Natural killer cell (primary cell): ENCODE results near the gene PKIG. TPM values are rescaled to one million over a fixed set of nuclear protein-coding genes. Genes with fewer than 3 reads are reported as not detected.

Experiments used
- ATAC-seq, 3 donors: fragments of 150-1000 bp in 2 of 3; fragments of 200-7000 bp in 1 of 3; cut with Tn5 transposase; 1 replicate in 1 of 3; 2 replicates in 2 of 3; pipeline ENCODE4 v1.10.0; 2021; ENCODE audit warnings: mild to moderate bottlenecking in 2 of 3, moderate library complexity in 2 of 3
- DNase-seq, 2 donors: peaks; one replicate each; pipeline versions ENCODE4 v3.0.0 to v3.0.0-alpha.2; 2013 to 2021; ENCODE audit warnings: mixed read lengths in 1 of 2
- H3K27ac ChIP-seq: one replicate; pipeline ENCODE4 v1.5.1; 2013; ENCODE audit warnings: mild to moderate bottlenecking, low read length
- H3K27me3 ChIP-seq: one replicate; pipeline ENCODE4 v1.6.1; 2013; ENCODE audit warnings: low read length; ENCODE audit not compliant: control insufficient read depth, insufficient read depth
- H3K36me3 ChIP-seq: one replicate; pipeline ENCODE4 v1.6.1; 2013; ENCODE audit warnings: low read length; ENCODE audit not compliant: control insufficient read depth, insufficient read depth
- H3K4me1 ChIP-seq: one replicate; pipeline ENCODE4 v1.6.1; 2013; ENCODE audit warnings: low read length; ENCODE audit not compliant: control insufficient read depth, insufficient read depth
- H3K4me3 ChIP-seq: one replicate; pipeline ENCODE4 v1.5.1; 2013; ENCODE audit warnings: low read length
- H3K9me3 ChIP-seq: one replicate; pipeline ENCODE4 v1.6.1; 2013; ENCODE audit warnings: low read length; ENCODE audit not compliant: control insufficient read depth, insufficient read depth
- H3K27ac Mint-ChIP-seq, 2 donors: one replicate each; pipeline ENCODE4 v1.8.0; 2022; ENCODE audit warnings: mild to moderate bottlenecking in 2 of 2, mixed read lengths in 2 of 2, moderate library complexity in 1 of 2
- H3K27me3 Mint-ChIP-seq, 2 donors: one replicate each; pipeline ENCODE4 v1.8.0; 2022; ENCODE audit warnings: low read depth in 2 of 2, mixed read lengths in 2 of 2
- H3K36me3 Mint-ChIP-seq: one replicate; pipeline ENCODE4 v1.8.0; 2022; ENCODE audit warnings: mixed read lengths
- H3K4me1 Mint-ChIP-seq, 2 donors: one replicate each; pipeline ENCODE4 v1.8.0; 2022; ENCODE audit warnings: mixed read lengths in 2 of 2
- H3K4me3 Mint-ChIP-seq: one replicate; pipeline ENCODE4 v1.8.0; 2022; ENCODE audit warnings: mild to moderate bottlenecking, moderate library complexity, mixed read lengths
- H3K9me3 Mint-ChIP-seq, 2 donors: one replicate each; pipeline ENCODE4 v1.8.0; 2022; ENCODE audit warnings: mixed read lengths in 2 of 2
- WGBS: methylation state at CpG from one replicate; pipeline ENCODE4 v1.1.7; 2013; ENCODE audit warnings: missing lambda C conversion rate; ENCODE audit not compliant: insufficient coverage; 5-methylcytosine and 5-hydroxymethylcytosine counted together
- intact Hi-C: fragments of 100-400 bp; cut with micrococcal nuclease; formaldehyde crosslinking; loops from one replicate; pipeline ENCODE4 v1.14.2; 2022
- total RNA-seq, 4 donors: library from RNA; stranded (reverse); fragments of 120-200 nt in 1 of 4; gene quantifications; one replicate each; pipeline versions ENCODE4 v1.2.3 to v1.2.4, GENCODE V29; 2013 to 2022
- TF ChIP-seq, protein P1 (sequence below): fragments of 200-600 bp; IDR thresholded peaks from one replicate; pipeline ENCODE4 v1.8.0; 2022; ENCODE audit warnings: antibody characterized with exemption

Gene PKIG
- total RNA-seq, 3 donors from 2014 or later (not counting 1 experiment from before 2014, with no cell fraction given) = 0.82 to 1.5 (median 1.5) TPM

DNA sequence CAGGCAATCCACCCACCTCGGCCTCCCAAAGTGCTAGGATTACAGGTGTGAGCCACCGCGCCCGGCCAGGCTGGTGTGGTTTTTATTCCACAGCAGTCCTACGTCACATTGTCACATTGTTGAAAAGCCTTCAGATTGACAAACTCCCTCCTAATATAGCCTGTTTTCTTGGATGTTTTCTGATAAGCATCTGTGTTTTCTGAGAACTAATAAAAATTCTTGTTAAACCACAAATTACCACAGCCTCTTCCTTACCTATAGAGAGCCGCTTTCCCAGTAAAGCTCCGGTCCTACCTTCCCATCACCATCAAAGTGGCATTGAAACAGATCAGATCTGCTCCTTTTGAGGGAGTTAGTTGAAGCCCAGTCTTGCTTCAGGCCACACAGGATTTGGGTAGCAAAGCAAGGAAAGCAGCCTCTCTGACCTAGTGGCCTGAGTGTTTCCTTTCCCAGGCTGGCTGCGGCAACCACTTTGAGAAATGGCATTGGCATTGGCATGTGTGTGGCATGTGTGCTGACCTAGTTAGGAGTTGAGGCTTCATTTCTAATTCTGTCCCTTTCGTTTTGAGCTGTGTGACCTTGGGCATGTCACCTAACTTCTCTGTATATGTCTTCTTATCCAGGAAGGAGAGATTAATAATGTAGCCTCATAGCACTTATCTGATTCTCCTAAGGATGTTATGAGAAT lies 1.7 kb upstream of the PKIG start:
- Histone ChIP-seq H3K36me3 (no peaks in the 10 kb centered on the region), H3K4me1 (peaks cover 36% of the 10 kb centered on the region), H3K27me3 (no peaks in the 10 kb centered on the region), H3K27ac (peak overlapping the region; percentile 8), H3K4me3 (no peak overlapping the region), H3K9me3 (no peaks in the 10 kb centered on the region)
- no peaks in the 10 kb centered on the region for H3K36me3 Mint-ChIP-seq
- TF ChIP-seq, protein P1, sequence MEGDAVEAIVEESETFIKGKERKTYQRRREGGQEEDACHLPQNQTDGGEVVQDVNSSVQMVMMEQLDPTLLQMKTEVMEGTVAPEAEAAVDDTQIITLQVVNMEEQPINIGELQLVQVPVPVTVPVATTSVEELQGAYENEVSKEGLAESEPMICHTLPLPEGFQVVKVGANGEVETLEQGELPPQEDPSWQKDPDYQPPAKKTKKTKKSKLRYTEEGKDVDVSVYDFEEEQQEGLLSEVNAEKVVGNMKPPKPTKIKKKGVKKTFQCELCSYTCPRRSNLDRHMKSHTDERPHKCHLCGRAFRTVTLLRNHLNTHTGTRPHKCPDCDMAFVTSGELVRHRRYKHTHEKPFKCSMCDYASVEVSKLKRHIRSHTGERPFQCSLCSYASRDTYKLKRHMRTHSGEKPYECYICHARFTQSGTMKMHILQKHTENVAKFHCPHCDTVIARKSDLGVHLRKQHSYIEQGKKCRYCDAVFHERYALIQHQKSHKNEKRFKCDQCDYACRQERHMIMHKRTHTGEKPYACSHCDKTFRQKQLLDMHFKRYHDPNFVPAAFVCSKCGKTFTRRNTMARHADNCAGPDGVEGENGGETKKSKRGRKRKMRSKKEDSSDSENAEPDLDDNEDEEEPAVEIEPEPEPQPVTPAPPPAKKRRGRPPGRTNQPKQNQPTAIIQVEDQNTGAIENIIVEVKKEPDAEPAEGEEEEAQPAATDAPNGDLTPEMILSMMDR = no peak
- intact Hi-C loops = no loop called here
- peak overlapping the region; percentile 17 for H3K4me3 Mint-ChIP-seq
- DNase-seq (no peak), ATAC-seq (no peak)
- H3K27me3 Mint-ChIP-seq = no peaks in the 10 kb centered on the region
- peak overlapping the region; percentile 56 to 72 for H3K27ac Mint-ChIP-seq
- 68% methylated on average over 8 of the region's 9 CpGs for WGBS
- peaks cover 52 to 54% of the 10 kb centered on the region in 2 donors for H3K4me1 Mint-ChIP-seq
- no peaks in the 10 kb centered on the region for H3K9me3 Mint-ChIP-seq

DNA sequence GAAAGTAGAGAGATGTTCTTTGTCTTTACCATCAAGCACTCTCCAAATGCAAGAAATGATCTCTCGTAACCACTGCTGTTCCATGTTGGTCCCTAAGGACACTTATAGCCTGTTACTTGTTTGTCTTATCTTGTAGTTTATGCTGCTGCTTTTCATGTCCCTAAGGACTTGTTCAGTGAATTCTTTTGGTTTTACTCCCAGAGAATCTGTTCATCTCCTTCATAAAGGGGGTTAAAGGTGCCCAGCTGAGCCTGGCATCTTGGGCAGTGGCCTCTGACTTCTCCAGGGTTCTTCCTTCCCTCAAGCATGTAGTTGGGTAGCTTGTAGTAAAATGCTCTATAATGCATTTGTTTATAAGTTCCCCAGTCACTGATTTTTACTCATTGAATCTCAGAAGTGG lies 864 bp upstream of the PKIG start:
- H3K27ac ChIP-seq = peak overlapping the region; percentile 71
- no peaks in the 10 kb centered on the region for H3K27me3 Mint-ChIP-seq
- no peaks in the 10 kb centered on the region for H3K36me3 Mint-ChIP-seq
- intact Hi-C loops = no loop called here
- H3K4me3 ChIP-seq = no peak overlapping the region
- H3K4me1 ChIP-seq = peaks cover 35% of the 10 kb centered on the region
- peaks cover 47 to 48% of the 10 kb centered on the region in 2 donors for H3K4me1 Mint-ChIP-seq
- ATAC-seq = no peak
- H3K27me3 ChIP-seq = no peaks in the 10 kb centered on the region
- H3K4me3 Mint-ChIP-seq = no peak overlapping the region
- H3K9me3 ChIP-seq = no peaks in the 10 kb centered on the region
- TF ChIP-seq, protein P1 = no peak
- DNase-seq = no peak
- peak overlapping the region in 1 of 2 donors; percentile 72 for H3K27ac Mint-ChIP-seq
- no peaks in the 10 kb centered on the region for H3K9me3 Mint-ChIP-seq
- H3K36me3 ChIP-seq = no peaks in the 10 kb centered on the region
- WGBS = 71% methylated on average over 1 of the region's 1 CpG

DNA sequence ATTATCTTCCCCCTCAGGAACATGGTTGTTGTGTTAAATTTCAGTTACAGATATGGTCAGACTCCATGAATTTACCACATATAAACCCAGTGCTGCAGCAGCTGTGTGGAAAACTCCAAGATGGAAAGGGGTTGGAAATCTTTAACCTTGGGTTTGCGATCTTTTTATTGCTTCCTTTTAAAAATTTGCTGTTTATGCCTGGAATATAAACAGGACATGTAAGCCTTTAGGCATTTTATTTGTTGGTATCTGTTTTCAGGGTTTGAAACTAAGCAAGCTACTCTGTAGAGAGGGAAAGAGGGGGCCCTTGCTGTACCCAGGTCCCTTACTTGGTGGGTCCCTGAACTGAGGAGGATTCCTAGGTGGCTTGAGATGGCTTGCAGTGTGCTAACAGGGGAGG lies 778 bp downstream of the PKIG start:
- no peaks in the 10 kb centered on the region for H3K27me3 Mint-ChIP-seq
- H3K27me3 ChIP-seq = no peaks in the 10 kb centered on the region
- no peak overlapping the region for H3K4me3 Mint-ChIP-seq
- 85% methylated on average over 1 of the region's 1 CpG for WGBS
- H3K36me3 ChIP-seq = no peaks in the 10 kb centered on the region
- peak overlapping the region; percentile 36 for H3K4me3 ChIP-seq
- H3K27ac Mint-ChIP-seq = no peak overlapping the region
- H3K4me1 Mint-ChIP-seq = peaks cover 39 to 41% of the 10 kb centered on the region in 2 donors
- ATAC-seq (no peak), DNase-seq (no peak)
- TF ChIP-seq, protein P1 = no peak
- no peaks in the 10 kb centered on the region for H3K9me3 ChIP-seq
- H3K9me3 Mint-ChIP-seq = no peaks in the 10 kb centered on the region
- intact Hi-C loops = no loop called here
- no peaks in the 10 kb centered on the region for H3K36me3 Mint-ChIP-seq
- H3K27ac ChIP-seq = peak overlapping the region; percentile 71
- peaks cover 20% of the 10 kb centered on the region for H3K4me1 ChIP-seq

DNA sequence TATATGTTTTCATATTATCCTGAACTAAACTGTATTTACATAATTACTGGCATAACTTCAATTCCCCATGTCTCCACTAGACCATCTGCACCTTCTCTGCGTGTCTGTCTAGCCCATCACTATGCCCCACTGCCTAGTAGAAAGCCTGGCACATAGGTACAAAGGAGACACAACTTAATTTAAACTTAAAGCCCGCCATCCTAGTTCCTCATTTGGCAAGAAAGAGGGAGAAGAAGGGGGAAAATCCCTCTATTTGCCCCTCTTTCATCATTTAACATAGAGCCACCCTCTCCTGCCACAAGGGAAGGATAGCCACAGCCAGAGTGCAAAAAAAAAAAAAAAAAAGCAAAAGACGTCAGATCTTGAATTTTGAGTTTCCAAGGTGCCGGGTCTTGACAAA lies 1.8 kb downstream of the PKIG start:
- Histone ChIP-seq H3K9me3 (no peaks in the 10 kb centered on the region), H3K36me3 (no peaks in the 10 kb centered on the region), H3K27me3 (no peaks in the 10 kb centered on the region), H3K4me3 (peak overlapping the region; percentile 36), H3K27ac (peak overlapping the region; percentile 71), H3K4me1 (peaks cover 20% of the 10 kb centered on the region)
- 81% methylated on average over 3 of the region's 4 CpGs for WGBS
- intact Hi-C loops = loop anchor here (2.0 kb wide), 1 partner anchor 61 kb away; no protein-coding TSS in a partner anchor
- Mint-ChIP-seq H3K4me3 (no peak overlapping the region), H3K9me3 (no peaks in the 10 kb centered on the region), H3K27me3 (no peaks in the 10 kb centered on the region), H3K36me3 (no peaks in the 10 kb centered on the region), H3K4me1 (peaks cover 32 to 35% of the 10 kb centered on the region in 2 donors), H3K27ac (no peak overlapping the region)
- TF ChIP-seq, protein P1 = no peak
- DNase-seq (no peak), ATAC-seq (no peak)
